ENCODE results near the gene FAAP100.

The FAAP100 gene

DNA sequence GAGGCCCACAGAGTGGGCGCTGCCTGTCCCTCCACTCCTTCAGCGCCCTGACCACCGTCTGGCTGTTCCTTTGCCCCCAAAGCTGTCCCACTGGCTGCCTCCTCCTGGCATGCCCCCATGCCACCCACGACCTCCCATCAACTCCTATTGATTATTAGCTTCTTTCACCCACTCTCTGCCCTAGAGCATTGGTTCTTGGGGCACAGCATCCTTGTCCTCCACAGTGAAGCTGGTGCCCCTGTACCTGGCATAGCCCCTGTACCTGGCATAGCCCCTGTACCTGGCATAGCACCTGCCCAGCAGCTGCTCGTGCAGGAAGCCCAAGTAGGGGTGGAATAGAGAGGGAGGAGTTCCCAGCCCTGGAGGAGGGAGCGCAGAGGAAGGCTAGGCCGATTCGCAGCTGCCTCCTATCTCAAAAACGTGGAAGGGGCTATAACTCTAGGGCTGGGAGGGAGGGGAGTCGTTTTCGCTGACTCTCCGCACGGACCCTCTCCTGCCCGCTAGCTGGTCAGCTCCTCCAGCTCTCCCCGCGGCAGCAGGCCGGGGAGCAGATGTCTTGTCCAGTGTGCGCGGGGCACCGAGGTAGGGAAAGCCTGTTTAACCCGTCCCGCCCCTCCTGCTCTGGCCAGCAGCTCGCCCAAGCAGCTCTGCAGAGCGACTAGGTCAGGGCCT, 33.9 kb downstream of the FAAP100 start:
- TF ChIP-seq SPI1 (IDR thresholded peaks at IDR 0.05; ENCODE audit: borderline replicate concordance, low read depth), result no peak
- TF ChIP-seq, protein P1, sequence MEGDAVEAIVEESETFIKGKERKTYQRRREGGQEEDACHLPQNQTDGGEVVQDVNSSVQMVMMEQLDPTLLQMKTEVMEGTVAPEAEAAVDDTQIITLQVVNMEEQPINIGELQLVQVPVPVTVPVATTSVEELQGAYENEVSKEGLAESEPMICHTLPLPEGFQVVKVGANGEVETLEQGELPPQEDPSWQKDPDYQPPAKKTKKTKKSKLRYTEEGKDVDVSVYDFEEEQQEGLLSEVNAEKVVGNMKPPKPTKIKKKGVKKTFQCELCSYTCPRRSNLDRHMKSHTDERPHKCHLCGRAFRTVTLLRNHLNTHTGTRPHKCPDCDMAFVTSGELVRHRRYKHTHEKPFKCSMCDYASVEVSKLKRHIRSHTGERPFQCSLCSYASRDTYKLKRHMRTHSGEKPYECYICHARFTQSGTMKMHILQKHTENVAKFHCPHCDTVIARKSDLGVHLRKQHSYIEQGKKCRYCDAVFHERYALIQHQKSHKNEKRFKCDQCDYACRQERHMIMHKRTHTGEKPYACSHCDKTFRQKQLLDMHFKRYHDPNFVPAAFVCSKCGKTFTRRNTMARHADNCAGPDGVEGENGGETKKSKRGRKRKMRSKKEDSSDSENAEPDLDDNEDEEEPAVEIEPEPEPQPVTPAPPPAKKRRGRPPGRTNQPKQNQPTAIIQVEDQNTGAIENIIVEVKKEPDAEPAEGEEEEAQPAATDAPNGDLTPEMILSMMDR (IDR thresholded peaks at IDR 0.05; ENCODE audit: insufficient read depth, low read length), result no peak
- TF ChIP-seq GABPA (IDR thresholded peaks at IDR 0.05; ENCODE audit: low read depth), result no peak
- TF ChIP-seq POLR2AphosphoS5 (IDR thresholded peaks at IDR 0.05; ENCODE audit: low read depth), result no peak
- TF ChIP-seq, protein P2, sequence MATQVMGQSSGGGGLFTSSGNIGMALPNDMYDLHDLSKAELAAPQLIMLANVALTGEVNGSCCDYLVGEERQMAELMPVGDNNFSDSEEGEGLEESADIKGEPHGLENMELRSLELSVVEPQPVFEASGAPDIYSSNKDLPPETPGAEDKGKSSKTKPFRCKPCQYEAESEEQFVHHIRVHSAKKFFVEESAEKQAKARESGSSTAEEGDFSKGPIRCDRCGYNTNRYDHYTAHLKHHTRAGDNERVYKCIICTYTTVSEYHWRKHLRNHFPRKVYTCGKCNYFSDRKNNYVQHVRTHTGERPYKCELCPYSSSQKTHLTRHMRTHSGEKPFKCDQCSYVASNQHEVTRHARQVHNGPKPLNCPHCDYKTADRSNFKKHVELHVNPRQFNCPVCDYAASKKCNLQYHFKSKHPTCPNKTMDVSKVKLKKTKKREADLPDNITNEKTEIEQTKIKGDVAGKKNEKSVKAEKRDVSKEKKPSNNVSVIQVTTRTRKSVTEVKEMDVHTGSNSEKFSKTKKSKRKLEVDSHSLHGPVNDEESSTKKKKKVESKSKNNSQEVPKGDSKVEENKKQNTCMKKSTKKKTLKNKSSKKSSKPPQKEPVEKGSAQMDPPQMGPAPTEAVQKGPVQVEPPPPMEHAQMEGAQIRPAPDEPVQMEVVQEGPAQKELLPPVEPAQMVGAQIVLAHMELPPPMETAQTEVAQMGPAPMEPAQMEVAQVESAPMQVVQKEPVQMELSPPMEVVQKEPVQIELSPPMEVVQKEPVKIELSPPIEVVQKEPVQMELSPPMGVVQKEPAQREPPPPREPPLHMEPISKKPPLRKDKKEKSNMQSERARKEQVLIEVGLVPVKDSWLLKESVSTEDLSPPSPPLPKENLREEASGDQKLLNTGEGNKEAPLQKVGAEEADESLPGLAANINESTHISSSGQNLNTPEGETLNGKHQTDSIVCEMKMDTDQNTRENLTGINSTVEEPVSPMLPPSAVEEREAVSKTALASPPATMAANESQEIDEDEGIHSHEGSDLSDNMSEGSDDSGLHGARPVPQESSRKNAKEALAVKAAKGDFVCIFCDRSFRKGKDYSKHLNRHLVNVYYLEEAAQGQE (IDR thresholded peaks at IDR 0.05; ENCODE audit: insufficient replicate concordance, low read depth), result no peak
- peaks cover 7% of the 10 kb centered on the region for H3K27me3 ChIP-seq (ENCODE audit: insufficient read depth, poor library complexity, severe bottlenecking)
- DNase-seq (ENCODE audit: low read depth in 1 of 2, low spot score in 1 of 2), result no peak
- H3K27ac ChIP-seq (replicated peaks), result no peak overlapping the region
- H3K4me3 ChIP-seq (replicated peaks; ENCODE audit: insufficient read depth, low read length), result no peak overlapping the region; the same call in 1 of the 2 replicates

DNA sequence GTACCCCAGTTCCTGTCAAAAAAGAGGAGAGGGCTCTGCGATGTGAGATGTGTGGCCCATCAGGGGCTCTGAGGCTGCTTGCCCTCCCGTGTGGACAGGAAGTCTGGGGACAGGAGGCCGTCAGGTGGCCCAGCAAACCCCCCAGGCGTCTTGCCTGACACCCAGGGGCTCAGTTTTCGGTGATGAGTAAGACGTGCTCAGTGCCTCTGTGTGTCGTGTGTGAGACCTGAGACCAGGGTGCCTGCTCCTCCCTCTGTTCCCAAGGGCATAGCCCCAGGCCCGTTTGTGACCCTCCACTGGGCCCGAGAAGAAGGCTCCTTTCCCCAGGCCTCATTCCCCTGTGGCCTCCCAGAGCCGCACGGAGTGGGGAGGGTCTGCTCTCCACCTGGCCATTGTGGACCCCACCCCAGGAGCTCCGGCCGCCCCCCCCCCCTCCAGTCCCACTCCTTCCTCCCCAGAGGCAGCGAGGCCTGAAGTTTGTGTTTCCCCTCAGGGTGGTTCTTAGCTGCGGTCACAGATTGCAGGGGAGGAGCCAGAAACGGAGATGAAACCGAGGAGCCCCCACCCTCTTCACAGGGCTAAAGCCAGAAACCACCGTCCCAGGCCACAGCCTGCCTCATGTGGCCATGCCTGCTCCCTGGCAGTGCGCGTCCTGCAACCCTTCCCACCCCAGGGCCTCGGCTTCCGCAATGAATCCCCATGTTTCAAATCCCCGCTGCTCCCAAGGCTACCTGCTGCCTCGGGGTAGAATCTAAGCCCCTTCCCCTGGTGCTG, 34.6 kb downstream of the FAAP100 start:
- peak in 1 of 2 experiments; percentile 43 for DNase-seq (ENCODE audit: low read depth in 1 of 2, low spot score in 1 of 2)
- H3K27me3 ChIP-seq (ENCODE audit: insufficient read depth, poor library complexity, severe bottlenecking), result peaks cover 7% of the 10 kb centered on the region
- H3K4me3 ChIP-seq (replicated peaks; ENCODE audit: insufficient read depth, low read length), result no peak overlapping the region
- no peak for TF ChIP-seq POLR2AphosphoS5 (IDR thresholded peaks at IDR 0.05; ENCODE audit: low read depth)
- no peak for TF ChIP-seq GABPA (IDR thresholded peaks at IDR 0.05; ENCODE audit: low read depth)
- TF ChIP-seq, protein P1 (IDR thresholded peaks at IDR 0.05; ENCODE audit: insufficient read depth, low read length), result no peak
- TF ChIP-seq, protein P2 (IDR thresholded peaks at IDR 0.05; ENCODE audit: insufficient replicate concordance, low read depth), result no peak
- no peak for TF ChIP-seq SPI1 (IDR thresholded peaks at IDR 0.05; ENCODE audit: borderline replicate concordance, low read depth)
- no peak overlapping the region for H3K27ac ChIP-seq (replicated peaks)

DNA sequence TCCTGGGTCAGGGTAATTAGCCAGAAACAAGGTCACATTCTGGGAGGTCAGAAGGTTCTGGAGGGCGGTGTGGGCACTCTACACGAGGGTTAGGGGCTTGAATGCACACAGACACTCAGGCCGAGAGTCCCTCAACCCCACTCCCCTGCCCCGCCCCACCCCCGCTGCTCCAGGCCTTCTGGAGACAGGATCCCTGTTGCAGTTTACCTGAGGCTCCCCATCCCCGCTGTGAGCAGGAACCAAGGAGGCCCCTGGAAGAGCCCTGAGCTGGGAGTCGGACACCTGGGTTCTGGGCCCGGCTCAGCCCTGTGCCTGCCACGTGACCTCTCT, 35.2 kb downstream of the FAAP100 start:
- no peak for TF ChIP-seq SPI1 (IDR thresholded peaks at IDR 0.05; ENCODE audit: borderline replicate concordance, low read depth)
- TF ChIP-seq GABPA (IDR thresholded peaks at IDR 0.05; ENCODE audit: low read depth), result no peak
- TF ChIP-seq, protein P2 (IDR thresholded peaks at IDR 0.05; ENCODE audit: insufficient replicate concordance, low read depth), result no peak
- TF ChIP-seq, protein P1 (IDR thresholded peaks at IDR 0.05; ENCODE audit: insufficient read depth, low read length), result no peak
- no peak for TF ChIP-seq POLR2AphosphoS5 (IDR thresholded peaks at IDR 0.05; ENCODE audit: low read depth)
- Histone ChIP-seq H3K4me3 (replicated peaks; ENCODE audit: insufficient read depth, low read length) (no peak overlapping the region), H3K27ac (replicated peaks) (no peak overlapping the region), H3K27me3 (ENCODE audit: insufficient read depth, poor library complexity, severe bottlenecking) (peaks cover 7% of the 10 kb centered on the region)
- DNase-seq (ENCODE audit: low read depth in 1 of 2, low spot score in 1 of 2), result no peak

Data from HL-60 (cell line).